CD14-positive monocyte (primary cell): Measurements from ENCODE around the gene TAS1R2. TPM values are rescaled to one million over a fixed set of nuclear protein-coding genes. Genes with fewer than 3 reads are reported as not detected.

Experiments used
- DNase-seq, 3 donors: peaks; one replicate each; pipeline ENCODE4 v3.0.0-alpha.2; 2011 to 2022
- H2AFZ ChIP-seq: 2 replicates; pipeline ENCODE4 v1.6.0; 2012; ENCODE audit warnings: mild to moderate bottlenecking, low read depth, low read length, inconsistent platforms; ENCODE audit not compliant: insufficient read depth, poor library complexity, severe bottlenecking
- H3K27ac ChIP-seq, 2 donors: 1 replicate in 1 of 2; 2 replicates in 1 of 2; pipeline ENCODE4 v1.5.1; 2012 to 2013; ENCODE audit warnings: low read length in 2 of 2, control low read depth in 1 of 2, inconsistent platforms in 1 of 2, low read depth in 1 of 2, mild to moderate bottlenecking in 1 of 2
- H3K27me3 ChIP-seq, 2 donors: one replicate each; pipeline versions ENCODE4 v1.6.0 to v1.6.1; 2011 to 2013; ENCODE audit warnings: low read length in 2 of 2; ENCODE audit not compliant: control insufficient read depth in 2 of 2, insufficient read depth in 2 of 2
- H3K36me3 ChIP-seq, 2 donors: replicated peaks in 1 of 2; 1 replicate in 1 of 2; 2 replicates in 1 of 2; pipeline versions ENCODE4 v1.5.1 to v1.6.1; 2012 to 2013; ENCODE audit warnings: low read length in 2 of 2, control low read depth in 1 of 2, inconsistent platforms in 1 of 2, mild to moderate bottlenecking in 1 of 2; ENCODE audit not compliant: insufficient read depth in 2 of 2, control insufficient read depth in 1 of 2
- H3K4me1 ChIP-seq, 2 donors: 1 replicate in 1 of 2; 2 replicates in 1 of 2; pipeline versions ENCODE4 v1.5.1 to v1.6.1; 2012 to 2013; ENCODE audit warnings: low read length in 2 of 2, control low read depth in 1 of 2, inconsistent platforms in 1 of 2, mild to moderate bottlenecking in 1 of 2, moderate library complexity in 1 of 2; ENCODE audit not compliant: insufficient read depth in 2 of 2, control insufficient read depth in 1 of 2
- H3K4me2 ChIP-seq: replicated peaks from 2 replicates; pipeline ENCODE3; 2012; ENCODE audit warnings: low read length, moderate library complexity, mild to moderate bottlenecking; ENCODE audit not compliant: poor library complexity, severe bottlenecking; ENCODE audit errors: extremely low read depth
- H3K4me3 ChIP-seq, 3 experiments: fragments of 200-600 bp in 1 of 3; sonication (generic) in 1 of 3; replicated peaks in 1 of 3; 1 replicate in 2 of 3; 2 replicates in 1 of 3; pipeline ENCODE4 v1.5.1; 2011 to 2013; ENCODE audit warnings: low read length in 3 of 3, mild to moderate bottlenecking in 3 of 3, control low read depth in 2 of 3, low read depth in 2 of 3, inconsistent platforms in 1 of 3, moderate library complexity in 1 of 3
- H3K79me2 ChIP-seq: 2 replicates; pipeline ENCODE4 v1.6.0; 2012; ENCODE audit warnings: mild to moderate bottlenecking, control low read depth, inconsistent platforms, low read length, moderate library complexity; ENCODE audit not compliant: insufficient read depth
- H3K9ac ChIP-seq: 2 replicates; pipeline ENCODE4 v1.6.0; 2017; ENCODE audit warnings: low read length, mild to moderate bottlenecking; ENCODE audit not compliant: insufficient read depth, poor library complexity, severe bottlenecking
- H3K9me3 ChIP-seq, 2 donors: replicated peaks in 1 of 2; 1 replicate in 1 of 2; 2 replicates in 1 of 2; pipeline versions ENCODE4 v1.5.1 to v1.6.1; 2012 to 2013; ENCODE audit warnings: low read length in 2 of 2, control low read depth in 1 of 2; ENCODE audit not compliant: control insufficient read depth in 1 of 2, insufficient read depth in 1 of 2
- H4K20me1 ChIP-seq: 2 replicates; pipeline ENCODE4 v1.6.0; 2012; ENCODE audit warnings: mild to moderate bottlenecking, low read length, control low read depth, moderate library complexity; ENCODE audit not compliant: insufficient read depth
- H3K27ac Mint-ChIP-seq, 7 donors: one replicate each; pipeline ENCODE4 v1.8.0; 2020; ENCODE audit warnings: mild to moderate bottlenecking in 7 of 7, mixed read lengths in 7 of 7, moderate library complexity in 6 of 7, inconsistent platforms in 2 of 7
- H3K27me3 Mint-ChIP-seq, 3 donors: one replicate each; pipeline ENCODE4 v1.8.0; 2021 to 2022; ENCODE audit warnings: low read depth in 3 of 3, mild to moderate bottlenecking in 3 of 3, mixed read lengths in 3 of 3, moderate library complexity in 3 of 3, inconsistent platforms in 1 of 3
- H3K36me3 Mint-ChIP-seq, 2 donors: one replicate each; pipeline ENCODE4 v1.8.0; 2020; ENCODE audit warnings: mixed read lengths in 2 of 2, inconsistent platforms in 1 of 2, mild to moderate bottlenecking in 1 of 2
- H3K4me1 Mint-ChIP-seq: one replicate; pipeline ENCODE4 v1.8.0; 2020; ENCODE audit warnings: mild to moderate bottlenecking, mixed read lengths
- H3K4me3 Mint-ChIP-seq, 2 donors: one replicate each; pipeline ENCODE4 v1.8.0; 2020; ENCODE audit warnings: mild to moderate bottlenecking in 2 of 2, mixed read lengths in 2 of 2, moderate library complexity in 1 of 2
- H3K9me3 Mint-ChIP-seq, 7 donors: one replicate each; pipeline ENCODE4 v1.8.0; 2020 to 2022; ENCODE audit warnings: mixed read lengths in 7 of 7, mild to moderate bottlenecking in 6 of 7, moderate library complexity in 6 of 7, inconsistent platforms in 2 of 7
- WGBS: methylation state at CpG from one replicate; pipeline ENCODE4 v1.1.5; 2013; ENCODE audit warnings: missing lambda C conversion rate; ENCODE audit not compliant: insufficient coverage; 5-methylcytosine and 5-hydroxymethylcytosine counted together
- intact Hi-C, 2 donors: fragments of 100-400 bp; cut with micrococcal nuclease; formaldehyde crosslinking; loops; one replicate each; pipeline versions ENCODE4 v1.15.0 to v1.15.1; 2023
- polyA plus RNA-seq, 3 donors: library from polyadenylated mRNA; depleted of rRNA in 1 of 3; unstranded in 2 of 3; stranded (reverse) in 1 of 3; fragments of 300-500 nt in 2 of 3; fragments of >200 nt in 1 of 3; fragmentation: Illumina TruSeq in 2 of 3; gene quantifications; 1 replicate in 2 of 3; 2 replicates in 1 of 3; pipeline ENCODE4 v1.2.3, GENCODE V29; 2012 to 2021
- TF ChIP-seq, protein P1 (sequence below): fragments of 200-600 bp; IDR thresholded peaks from one replicate; pipeline ENCODE4 v1.8.0; 2022; ENCODE audit warnings: antibody characterized with exemption, mild to moderate bottlenecking

TAS1R2 gene
- polyA plus RNA-seq, 3 donors: not detected

DNA sequence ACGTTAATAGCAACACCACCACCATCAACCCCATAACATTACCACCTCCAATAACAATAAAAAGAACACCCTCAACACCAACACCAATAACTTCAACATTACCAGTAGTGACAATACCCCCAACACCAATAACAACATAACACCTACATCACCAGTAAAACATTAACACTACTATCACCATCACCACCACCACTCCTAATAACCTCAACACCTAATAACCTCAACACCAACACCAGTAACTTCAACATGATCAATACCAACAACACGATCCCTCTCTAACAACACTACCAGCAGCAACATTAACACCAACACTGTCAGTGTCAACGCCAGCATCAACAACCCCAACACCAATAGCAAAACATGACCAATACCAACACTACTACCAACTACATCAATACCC, 57.2 kb downstream of the TAS1R2 start:
- Mint-ChIP-seq H3K36me3 (no peaks in the 10 kb centered on the region), H3K4me1 (no peaks in the 10 kb centered on the region), H3K27ac (no peak overlapping the region), H3K4me3 (no peak overlapping the region), H3K9me3 (no peaks in the 10 kb centered on the region), H3K27me3 (peaks cover 5 to 11% (median 6%) of the 10 kb centered on the region in 3 donors)
- Histone ChIP-seq H3K79me2 (no peaks in the 10 kb centered on the region), H3K36me3 (no peaks in the 10 kb centered on the region), H3K4me1 (no peaks in the 10 kb centered on the region), H3K9me3 (no peaks in the 10 kb centered on the region), H4K20me1 (no peaks in the 10 kb centered on the region), H3K27me3 (no peaks in the 10 kb centered on the region), H3K4me2 (no peak overlapping the region), H2AFZ (no peak overlapping the region), H3K9ac (no peak overlapping the region), H3K4me3 (no peak overlapping the region), H3K27ac (no peak overlapping the region)
- intact Hi-C loops: no loop called here
- 88% methylated on average over 3 of the region's 3 CpGs for WGBS
- no peak for DNase-seq
- TF ChIP-seq, protein P1, sequence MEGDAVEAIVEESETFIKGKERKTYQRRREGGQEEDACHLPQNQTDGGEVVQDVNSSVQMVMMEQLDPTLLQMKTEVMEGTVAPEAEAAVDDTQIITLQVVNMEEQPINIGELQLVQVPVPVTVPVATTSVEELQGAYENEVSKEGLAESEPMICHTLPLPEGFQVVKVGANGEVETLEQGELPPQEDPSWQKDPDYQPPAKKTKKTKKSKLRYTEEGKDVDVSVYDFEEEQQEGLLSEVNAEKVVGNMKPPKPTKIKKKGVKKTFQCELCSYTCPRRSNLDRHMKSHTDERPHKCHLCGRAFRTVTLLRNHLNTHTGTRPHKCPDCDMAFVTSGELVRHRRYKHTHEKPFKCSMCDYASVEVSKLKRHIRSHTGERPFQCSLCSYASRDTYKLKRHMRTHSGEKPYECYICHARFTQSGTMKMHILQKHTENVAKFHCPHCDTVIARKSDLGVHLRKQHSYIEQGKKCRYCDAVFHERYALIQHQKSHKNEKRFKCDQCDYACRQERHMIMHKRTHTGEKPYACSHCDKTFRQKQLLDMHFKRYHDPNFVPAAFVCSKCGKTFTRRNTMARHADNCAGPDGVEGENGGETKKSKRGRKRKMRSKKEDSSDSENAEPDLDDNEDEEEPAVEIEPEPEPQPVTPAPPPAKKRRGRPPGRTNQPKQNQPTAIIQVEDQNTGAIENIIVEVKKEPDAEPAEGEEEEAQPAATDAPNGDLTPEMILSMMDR: no peak

DNA sequence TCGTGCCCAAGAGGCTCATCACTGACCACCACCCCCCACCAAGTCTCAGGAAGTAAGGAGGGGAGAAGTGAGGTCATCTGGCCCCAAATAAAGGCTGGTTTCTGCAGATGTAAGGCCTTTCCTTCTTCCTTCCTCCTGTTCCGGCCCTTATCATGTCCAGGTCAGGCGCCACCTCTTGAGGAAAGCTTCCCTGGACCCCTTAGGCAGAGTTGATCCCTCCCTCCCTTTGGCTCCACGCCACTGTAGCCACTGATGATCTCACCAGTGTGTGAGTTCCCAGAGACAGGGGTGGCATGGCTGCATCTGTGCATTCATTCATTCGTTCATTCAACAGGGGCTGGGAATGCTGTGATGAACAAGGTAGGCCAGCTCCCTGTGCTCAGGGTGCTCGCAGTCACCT, 59.2 kb downstream of the TAS1R2 start:
- TF ChIP-seq, protein P1: no peak
- no peak overlapping the region for H3K4me3 Mint-ChIP-seq
- DNase-seq: no peak
- no peak overlapping the region for H2AFZ ChIP-seq
- H3K4me1 ChIP-seq: no peaks in the 10 kb centered on the region
- H3K36me3 Mint-ChIP-seq: no peaks in the 10 kb centered on the region
- H3K36me3 ChIP-seq: no peaks in the 10 kb centered on the region
- H3K9me3 ChIP-seq: no peaks in the 10 kb centered on the region
- H3K27ac ChIP-seq: no peak overlapping the region
- no peaks in the 10 kb centered on the region for H4K20me1 ChIP-seq
- H3K27me3 Mint-ChIP-seq: peaks cover 4 to 5% (median 5%) of the 10 kb centered on the region in 3 donors
- no peaks in the 10 kb centered on the region for H3K27me3 ChIP-seq
- H3K9me3 Mint-ChIP-seq: no peaks in the 10 kb centered on the region
- H3K4me3 ChIP-seq: no peak overlapping the region
- no peaks in the 10 kb centered on the region for H3K79me2 ChIP-seq
- H3K27ac Mint-ChIP-seq: no peak overlapping the region
- H3K9ac ChIP-seq: no peak overlapping the region
- no peak overlapping the region for H3K4me2 ChIP-seq
- no peaks in the 10 kb centered on the region for H3K4me1 Mint-ChIP-seq
- intact Hi-C loops: no loop called here
- 96% methylated on average over 4 of the region's 6 CpGs for WGBS
